OCI-LY3 (cell line): ENCODE measurements around the gene TTLL9.

ENCODE experiments used
- EZH2phosphoT487 ChIP-seq: fragments of 200-600 bp; shearing (Covaris generic); IDR thresholded peaks from 2 replicates; pipeline ENCODE4 v1.6.1; 2018; ENCODE audit warnings: antibody characterized with exemption, mixed run types, low read depth
- TF ChIP-seq, protein P1 (sequence below): fragments of 200-600, 300-600 bp; sonication (generic); IDR thresholded peaks from 2 replicates; pipeline ENCODE4 v1.5.1; 2014; ENCODE audit warnings: antibody characterized with exemption, low read length, low read depth

DNA sequence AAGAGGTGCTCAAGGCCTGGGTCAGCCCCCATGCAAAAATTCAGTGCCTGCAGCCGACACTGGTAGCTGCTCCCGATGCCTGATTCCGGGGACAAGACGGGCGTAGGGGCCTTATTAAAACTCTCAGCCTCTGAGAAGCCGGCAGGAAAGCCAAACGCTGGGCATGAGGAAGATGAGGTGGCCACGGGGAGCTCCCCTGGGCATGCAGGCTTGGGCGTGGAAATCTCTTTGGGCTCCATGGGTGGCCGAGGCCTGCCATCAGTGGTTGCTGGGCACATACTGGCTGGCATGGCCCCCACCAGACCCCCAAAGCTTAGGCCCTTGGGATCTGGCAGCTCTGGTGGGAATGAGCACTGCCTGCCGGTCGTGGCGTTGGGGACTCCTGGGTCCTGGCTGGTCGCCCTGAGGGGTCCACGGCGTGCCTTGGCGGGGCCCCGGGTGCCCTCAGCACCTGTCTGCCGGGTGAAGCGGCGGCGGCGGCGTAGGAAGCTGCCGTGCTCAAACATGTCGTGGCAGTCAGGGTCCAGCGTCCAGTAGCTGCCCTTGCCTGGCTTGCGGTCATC lies 25.6 kb upstream of the TTLL9 start:
- TF ChIP-seq, protein P1, sequence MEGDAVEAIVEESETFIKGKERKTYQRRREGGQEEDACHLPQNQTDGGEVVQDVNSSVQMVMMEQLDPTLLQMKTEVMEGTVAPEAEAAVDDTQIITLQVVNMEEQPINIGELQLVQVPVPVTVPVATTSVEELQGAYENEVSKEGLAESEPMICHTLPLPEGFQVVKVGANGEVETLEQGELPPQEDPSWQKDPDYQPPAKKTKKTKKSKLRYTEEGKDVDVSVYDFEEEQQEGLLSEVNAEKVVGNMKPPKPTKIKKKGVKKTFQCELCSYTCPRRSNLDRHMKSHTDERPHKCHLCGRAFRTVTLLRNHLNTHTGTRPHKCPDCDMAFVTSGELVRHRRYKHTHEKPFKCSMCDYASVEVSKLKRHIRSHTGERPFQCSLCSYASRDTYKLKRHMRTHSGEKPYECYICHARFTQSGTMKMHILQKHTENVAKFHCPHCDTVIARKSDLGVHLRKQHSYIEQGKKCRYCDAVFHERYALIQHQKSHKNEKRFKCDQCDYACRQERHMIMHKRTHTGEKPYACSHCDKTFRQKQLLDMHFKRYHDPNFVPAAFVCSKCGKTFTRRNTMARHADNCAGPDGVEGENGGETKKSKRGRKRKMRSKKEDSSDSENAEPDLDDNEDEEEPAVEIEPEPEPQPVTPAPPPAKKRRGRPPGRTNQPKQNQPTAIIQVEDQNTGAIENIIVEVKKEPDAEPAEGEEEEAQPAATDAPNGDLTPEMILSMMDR = no peak
- no peak for TF ChIP-seq EZH2phosphoT487
